SK-N-MC (cell line): ENCODE data around the gene FBRS.

Experiments
- EZH2 ChIP-seq: fragments of 200-600 bp; sonication (generic); IDR thresholded peaks from one replicate; pipeline ENCODE4 v1.6.1; 2017; ENCODE audit warnings: antibody characterized with exemption
- POLR2AphosphoS5 ChIP-seq: IDR thresholded peaks from 2 replicates; pipeline ENCODE4 v1.6.1; 2012; ENCODE audit warnings: mild to moderate bottlenecking, low read depth, low read length, borderline replicate concordance

DNA sequence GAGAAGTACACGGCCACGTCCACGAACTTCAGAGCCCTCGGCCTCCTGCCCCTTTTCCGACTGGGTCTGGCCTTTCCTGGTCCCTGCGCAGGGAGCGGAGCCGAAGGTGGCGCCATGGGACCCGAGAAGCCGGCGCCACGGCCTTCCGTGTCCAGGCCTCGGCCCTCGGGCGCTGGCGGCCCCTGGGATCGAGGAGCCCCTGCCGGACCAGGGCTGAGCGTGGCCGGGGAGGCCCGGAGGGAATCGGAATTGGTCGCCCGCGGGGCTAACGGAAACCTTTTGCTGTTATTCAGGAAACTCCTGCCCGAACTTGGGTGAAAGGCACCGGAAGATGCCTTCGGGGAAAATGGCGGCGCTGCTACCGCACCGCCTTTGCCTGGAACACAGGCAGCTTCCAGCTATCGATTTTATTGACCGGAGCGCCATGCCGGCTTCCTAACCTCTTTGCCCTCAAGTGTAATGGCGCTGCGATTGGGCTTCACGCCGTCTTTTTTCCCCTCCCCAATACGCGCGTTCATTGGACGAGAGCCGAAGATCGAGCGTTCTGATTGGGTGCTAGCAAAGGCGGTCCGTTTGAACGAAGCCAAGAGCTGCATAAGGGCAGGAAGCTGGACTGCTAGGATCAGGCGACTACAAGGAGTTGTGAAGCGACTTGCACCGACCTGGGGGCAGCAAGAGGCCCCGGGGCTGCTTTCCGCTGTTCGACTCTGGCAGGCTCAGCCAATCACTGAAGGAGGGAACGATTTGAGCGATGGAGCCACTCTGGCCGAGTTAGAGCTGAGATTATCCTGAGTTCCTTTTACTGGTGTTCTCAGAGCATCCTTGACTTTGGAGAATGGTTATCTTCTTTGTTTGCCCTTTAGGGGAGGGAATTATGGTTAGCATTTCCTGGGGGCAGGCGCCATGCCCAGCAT lies 48.0 kb upstream of the FBRS start, which contains the start of gene ZNF689:
- TF ChIP-seq POLR2AphosphoS5: peak; percentile 73
- no peak for TF ChIP-seq EZH2
